IPS-20b (cell line): ENCODE data around the gene NCKAP5.

Experiments used
- H3K27ac ChIP-seq: one replicate; pipeline ENCODE4 v1.5.1; 2013; ENCODE audit warnings: low read length
- H3K27me3 ChIP-seq: 2 replicates; pipeline ENCODE4 v1.6.1; 2013; ENCODE audit warnings: mild to moderate bottlenecking, low read length, inconsistent platforms; ENCODE audit not compliant: insufficient read depth
- H3K36me3 ChIP-seq: 2 replicates; pipeline ENCODE4 v1.6.1; 2013; ENCODE audit warnings: low read depth, mild to moderate bottlenecking, inconsistent platforms, low read length, moderate library complexity; ENCODE audit not compliant: insufficient read depth
- H3K4me1 ChIP-seq: 2 replicates; pipeline ENCODE4 v1.6.1; 2013; ENCODE audit warnings: mild to moderate bottlenecking, control low read depth, inconsistent platforms, low read length, moderate library complexity; ENCODE audit not compliant: insufficient read depth
- H3K4me3 ChIP-seq: 2 replicates; pipeline ENCODE4 v1.5.1; 2013; ENCODE audit warnings: mild to moderate bottlenecking, low read length, inconsistent platforms
- H3K9ac ChIP-seq: 2 replicates; pipeline ENCODE4 v1.6.1; 2013; ENCODE audit warnings: low read depth, mild to moderate bottlenecking, inconsistent platforms, low read length, moderate library complexity
- H3K9me3 ChIP-seq: 2 replicates; pipeline ENCODE4 v1.6.1; 2013; ENCODE audit warnings: mild to moderate bottlenecking, low read depth, low read length, inconsistent platforms; ENCODE audit not compliant: insufficient read depth

The NCKAP5 gene

DNA sequence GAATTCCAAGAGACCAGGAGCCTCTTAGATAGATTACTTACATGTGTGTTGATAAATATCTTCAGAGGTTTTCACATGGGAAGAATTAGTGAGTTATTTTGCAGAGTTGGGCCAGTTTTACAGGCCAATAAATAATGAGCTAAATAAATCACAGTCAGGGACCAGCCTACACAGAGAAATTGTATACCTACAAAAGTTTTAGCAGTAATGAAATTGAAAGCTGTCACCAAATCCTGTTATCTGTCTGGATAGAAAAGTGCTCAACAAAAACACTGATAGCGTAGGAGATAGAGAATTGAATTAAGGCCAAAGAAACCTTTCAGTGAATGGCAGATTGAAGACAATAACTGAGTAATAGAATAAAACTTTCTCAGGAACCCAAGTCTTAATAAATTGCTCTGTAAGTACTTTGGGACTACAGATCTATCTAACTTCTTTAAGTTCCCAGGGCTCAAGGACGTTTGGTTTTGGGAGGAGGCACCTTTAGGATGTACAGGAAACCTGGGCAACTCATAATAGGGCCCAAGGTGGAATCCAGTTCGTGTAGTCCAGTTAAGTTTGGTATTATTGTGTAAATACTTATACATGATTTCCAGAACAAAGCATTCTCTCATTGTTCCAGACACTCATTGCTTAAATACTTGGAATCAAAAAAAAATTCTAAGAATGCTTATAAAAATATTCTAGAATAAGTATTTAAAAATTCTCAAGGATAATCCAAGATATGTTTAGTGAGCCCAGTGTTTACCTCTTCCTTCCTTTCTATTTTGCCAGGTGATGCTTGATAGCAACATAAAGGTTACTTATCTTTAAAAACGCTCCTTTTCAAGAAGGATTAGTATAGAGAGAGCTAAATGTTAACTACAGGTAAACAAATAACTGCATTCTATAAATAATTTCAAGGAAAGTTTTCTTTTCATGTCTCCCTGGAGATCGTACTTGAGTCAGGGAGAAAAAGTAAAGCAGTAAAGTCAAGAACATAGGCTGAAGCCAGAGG is 134.5 kb downstream of the NCKAP5 start:
- no peak overlapping the region for H3K9ac ChIP-seq
- H3K4me1 ChIP-seq, result no peaks in the 10 kb centered on the region; the same call in 1 of the 2 replicates
- no peak overlapping the region for H3K27ac ChIP-seq

GRCh38 chr2:133432778-133433177 is 135.5 kb downstream of the NCKAP5 start:
- Histone ChIP-seq H3K27ac (no peak overlapping the region), H3K9ac (no peak overlapping the region), H3K4me1 (no peaks in the 10 kb centered on the region; the same call in 1 of the 2 replicates), H3K4me3 (no peak overlapping the region), H3K27me3 (no peaks in the 10 kb centered on the region), H3K36me3 (no peaks in the 10 kb centered on the region), H3K9me3 (no peaks in the 10 kb centered on the region)

More for the DNA sequence above, 134.5 kb downstream of the NCKAP5 start:
- H3K9me3 ChIP-seq, result no peaks in the 10 kb centered on the region
- no peaks in the 10 kb centered on the region for H3K36me3 ChIP-seq
- no peaks in the 10 kb centered on the region for H3K27me3 ChIP-seq
- H3K4me3 ChIP-seq, result no peak overlapping the region

DNA sequence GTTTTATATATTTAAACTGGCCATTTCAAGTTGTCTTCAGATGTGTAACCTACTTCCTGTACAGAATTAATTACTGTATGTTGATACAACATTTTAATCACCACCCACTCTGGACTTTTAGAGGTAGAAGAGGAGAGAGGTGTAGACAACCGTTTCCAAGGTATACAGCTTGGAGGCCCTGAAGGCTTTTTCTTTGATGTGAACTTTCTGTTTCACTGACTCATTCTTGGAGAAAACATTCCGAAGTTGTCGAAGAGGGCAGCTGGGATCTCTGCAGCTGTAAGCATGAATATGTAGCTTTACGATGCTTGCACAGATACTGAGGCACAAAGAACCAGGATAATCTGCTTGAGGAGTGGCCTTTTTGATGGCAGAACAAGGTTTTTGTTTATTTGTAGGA is 137.0 kb downstream of the NCKAP5 start:
- no peaks in the 10 kb centered on the region for H3K9me3 ChIP-seq
- no peak overlapping the region for H3K27ac ChIP-seq
- H3K4me1 ChIP-seq, result no peaks in the 10 kb centered on the region; the same call in 1 of the 2 replicates
- no peaks in the 10 kb centered on the region for H3K36me3 ChIP-seq
- H3K27me3 ChIP-seq, result no peaks in the 10 kb centered on the region
- H3K9ac ChIP-seq, result no peak overlapping the region
- no peak overlapping the region for H3K4me3 ChIP-seq

GRCh38 chr2:133426791-133427190 is 141.5 kb downstream of the NCKAP5 start:
- H3K27me3 ChIP-seq, result no peaks in the 10 kb centered on the region
- H3K4me1 ChIP-seq, result peaks cover 34% of the 10 kb centered on the region; the same call in 1 of the 2 replicates
- H3K36me3 ChIP-seq, result no peaks in the 10 kb centered on the region
- no peak overlapping the region for H3K27ac ChIP-seq
- no peaks in the 10 kb centered on the region for H3K9me3 ChIP-seq
- no peak overlapping the region for H3K9ac ChIP-seq
- no peak overlapping the region for H3K4me3 ChIP-seq

- no peak overlapping the region for H3K27ac ChIP-seq
- no peaks in the 10 kb centered on the region for H3K27me3 ChIP-seq
- no peak overlapping the region for H3K9ac ChIP-seq
- peaks cover 43% of the 10 kb centered on the region for H3K4me1 ChIP-seq
- no peaks in the 10 kb centered on the region for H3K9me3 ChIP-seq
- H3K4me3 ChIP-seq, result no peak overlapping the region
- no peaks in the 10 kb centered on the region for H3K36me3 ChIP-seq
These were observed 142.7 kb downstream of the NCKAP5 start for GRCh38 chr2:133425612-133426011.

DNA sequence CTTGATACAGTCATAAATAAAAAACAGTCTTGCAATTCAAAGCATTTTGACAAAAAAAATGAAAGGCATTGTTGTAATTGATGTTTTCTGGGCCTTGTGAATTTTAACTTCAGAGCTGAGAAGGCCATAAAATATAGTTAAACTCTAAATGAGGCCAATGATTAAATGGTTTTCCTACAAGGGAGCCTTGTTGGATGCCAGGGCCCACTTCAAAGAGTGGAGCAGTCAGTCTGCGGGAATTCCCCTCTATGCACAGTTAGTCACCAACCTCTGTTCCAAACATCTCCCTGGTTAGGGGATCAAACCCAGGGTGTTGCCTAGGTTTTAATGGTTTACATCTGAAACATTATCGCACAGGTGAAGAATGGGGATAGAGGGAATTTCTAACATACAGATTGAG is 143.4 kb downstream of the NCKAP5 start:
- no peaks in the 10 kb centered on the region for H3K9me3 ChIP-seq
- no peak overlapping the region for H3K9ac ChIP-seq
- H3K36me3 ChIP-seq, result no peaks in the 10 kb centered on the region
- no peak overlapping the region for H3K4me3 ChIP-seq
- H3K27ac ChIP-seq, result no peak overlapping the region
- H3K4me1 ChIP-seq, result peaks cover 43% of the 10 kb centered on the region
- H3K27me3 ChIP-seq, result no peaks in the 10 kb centered on the region

- Histone ChIP-seq H3K27ac (no peak overlapping the region), H3K27me3 (no peaks in the 10 kb centered on the region), H3K36me3 (no peaks in the 10 kb centered on the region), H3K4me1 (peaks cover 43% of the 10 kb centered on the region), H3K4me3 (peak overlapping the region; percentile 23; the same call in 1 of the 2 replicates), H3K9ac (no peak overlapping the region), H3K9me3 (no peaks in the 10 kb centered on the region)
These were observed 145.3 kb downstream of the NCKAP5 start for GRCh38 chr2:133422931-133423351.

- Histone ChIP-seq H3K4me1 (peaks cover 43% of the 10 kb centered on the region), H3K27me3 (no peaks in the 10 kb centered on the region), H3K27ac (no peak overlapping the region), H3K36me3 (no peaks in the 10 kb centered on the region), H3K9me3 (no peaks in the 10 kb centered on the region), H3K9ac (no peak overlapping the region), H3K4me3 (no peak overlapping the region)
These were observed 146.5 kb downstream of the NCKAP5 start for GRCh38 chr2:133421516-133422324.

GRCh38 chr2:133420788-133421187 is 147.5 kb downstream of the NCKAP5 start:
- Histone ChIP-seq H3K27me3 (no peaks in the 10 kb centered on the region), H3K9me3 (no peaks in the 10 kb centered on the region), H3K9ac (no peak overlapping the region), H3K4me3 (no peak overlapping the region), H3K4me1 (peaks cover 43% of the 10 kb centered on the region), H3K27ac (no peak overlapping the region), H3K36me3 (no peaks in the 10 kb centered on the region)

DNA sequence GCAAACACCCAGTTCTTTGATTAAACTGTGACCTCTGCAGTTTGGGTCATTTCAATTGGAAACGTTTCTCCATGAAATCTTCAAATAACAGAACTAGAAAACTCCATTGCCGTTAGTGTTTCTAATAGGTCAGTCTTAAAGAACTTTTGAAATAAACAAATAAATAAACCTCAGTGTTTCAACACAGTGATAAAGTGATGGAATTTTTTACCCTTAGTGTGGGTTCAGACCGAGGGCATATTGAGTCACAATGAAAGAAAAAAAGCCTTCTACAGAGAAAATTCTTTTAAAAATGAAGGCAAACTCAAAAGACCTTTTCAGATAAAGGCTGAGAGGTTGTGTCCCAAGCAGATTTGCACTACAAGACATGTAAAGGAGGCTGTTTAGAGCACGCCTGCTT is 149.6 kb downstream of the NCKAP5 start:
- Histone ChIP-seq H3K4me1 (peaks cover 26% of the 10 kb centered on the region), H3K36me3 (no peaks in the 10 kb centered on the region), H3K27ac (no peak overlapping the region), H3K4me3 (no peak overlapping the region), H3K27me3 (no peaks in the 10 kb centered on the region), H3K9me3 (no peaks in the 10 kb centered on the region), H3K9ac (no peak overlapping the region)

DNA sequence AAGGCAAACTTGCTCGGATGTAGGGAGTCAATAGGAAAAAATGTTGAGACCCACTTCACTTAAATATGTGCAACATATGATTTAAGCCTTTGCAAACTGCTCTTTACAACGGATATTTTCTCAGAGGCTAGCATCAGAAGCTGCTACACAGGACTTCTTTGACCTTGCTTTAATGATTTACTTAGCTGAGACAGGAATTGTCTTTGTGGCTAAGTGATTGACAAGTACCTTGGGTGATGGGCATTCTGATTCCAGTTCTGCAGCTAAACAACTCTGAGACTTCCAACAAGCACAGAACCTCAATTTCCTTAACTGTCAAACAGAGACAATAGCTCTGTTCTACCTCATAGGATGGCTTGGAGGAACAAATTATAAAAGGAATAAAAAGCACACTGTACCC is 150.2 kb downstream of the NCKAP5 start:
- Histone ChIP-seq H3K9ac (no peak overlapping the region), H3K36me3 (no peaks in the 10 kb centered on the region), H3K4me1 (peaks cover 21% of the 10 kb centered on the region), H3K27ac (no peak overlapping the region), H3K9me3 (no peaks in the 10 kb centered on the region), H3K27me3 (no peaks in the 10 kb centered on the region), H3K4me3 (no peak overlapping the region)
